Ovary (tissue), 9 donors: ENCODE data around the gene NHERF1. TPM values are rescaled to one million over a fixed set of nuclear protein-coding genes. Genes with fewer than 3 reads are reported as not detected.

Experiments
- DNase-seq, 5 donors: peaks; one replicate each; pipeline ENCODE4 v3.0.0-alpha.2; 2019 to 2020
- H3K27ac ChIP-seq, 2 donors: fragments of 200-600 bp; one replicate each; pipeline versions ENCODE4 v1.5.1 to v1.8.0; 2019 to 2022
- H3K27me3 ChIP-seq: fragments of 200-600 bp; one replicate; pipeline ENCODE4 v1.8.0; 2022
- H3K36me3 ChIP-seq: fragments of 200-600 bp; sonication (generic); one replicate; pipeline ENCODE4 v1.5.1; 2019
- H3K4me1 ChIP-seq: one replicate; pipeline ENCODE4 v1.8.1; 2013; ENCODE audit warnings: mild to moderate bottlenecking, moderate library complexity; ENCODE audit not compliant: insufficient read depth
- H3K4me3 ChIP-seq: fragments of 200-600 bp; sonication (generic); one replicate; pipeline ENCODE4 v1.5.1; 2017
- H3K9me3 ChIP-seq, 2 donors: fragments of 200-600 bp in 1 of 2; sonication (generic) in 1 of 2; one replicate each; pipeline versions ENCODE4 v1.5.1 to v1.8.1; 2013 to 2019; ENCODE audit warnings: mild to moderate bottlenecking in 1 of 2, moderate library complexity in 1 of 2
- CTCF ChIP-seq, 3 donors: fragments of 450-650 bp in 2 of 3; fragments of 200-600 bp in 1 of 3; IDR thresholded peaks; one replicate each; pipeline versions ENCODE4 v1.5.1 to v1.8.0; 2016 to 2022; ENCODE audit warnings: antibody characterized with exemption in 3 of 3, mild to moderate bottlenecking in 1 of 3
- EP300 ChIP-seq: sonication (generic); formaldehyde crosslinking; IDR thresholded peaks from one replicate; pipeline ENCODE4 v1.6.1; 2017; ENCODE audit warnings: antibody characterized with exemption
- POLR2A ChIP-seq: fragments of 450-650 bp; IDR thresholded peaks from one replicate; pipeline ENCODE4 v1.6.1; 2017; ENCODE audit warnings: antibody characterized with exemption, mild to moderate bottlenecking, moderate library complexity
- WGBS, 3 donors: extraction: QIAGEN DNeasy Blood & Tissue Kit in 1 of 3; methylation state at CpG; one replicate each; pipeline versions ENCODE4 v1.1.5 to v1.1.7; 2013 to 2017; 5-methylcytosine and 5-hydroxymethylcytosine counted together
- intact Hi-C, 4 donors: fragments of 100-400 bp; cut with DNase I; formaldehyde crosslinking; loops; one replicate each; pipeline versions ENCODE4 v1.11.0 to v1.15.1; 2022 to 2023
- polyA plus RNA-seq, 2 donors: library from polyadenylated mRNA; stranded (reverse); fragments of 200-250 nt in 1 of 2; fragments of 350-450 nt in 1 of 2; fragmentation: Illumina TruSeq in 1 of 2; extraction: RNeasy Lipid Tissue Mini Kit (QIAGEN cat#74804) in 1 of 2; gene quantifications; one replicate each; pipeline ENCODE4 v1.2.3, GENCODE V29; 2013 to 2014
- total RNA-seq, 7 donors: library from RNA; depleted of rRNA in 2 of 7; stranded (reverse); fragments of >200 nt in 2 of 7; fragmentation: NEBNext Ultra II Directional in 3 of 7; extraction: Animal tissue kit (Norgen Biotek cat#: 25700) in 3 of 7; gene quantifications; one replicate each; pipeline versions ENCODE4 v1.1.0 to v1.2.4, GENCODE V29; 2016 to 2023
- donor health status: DM: no; HTN: no; CAD: no; lungs with moderate emphysema.
- donor health status: DM: no; HTN: no; CAD: no.
- donor health status: Bipolar disorder and iron deficiency.
- donor health status: DM: yes; HTN: yes; CAD: no.
- donor health status: DM: no; HTN: no; CAD: no.
- donor health status: DM: yes; HTN: yes; CAD: no.

NHERF1 gene
- total and polyA plus RNA-seq, 9 donors, result 12.1 to 101 (median 21.0) TPM

- intact Hi-C loops, result loop anchor here in 1 of 4 donors (5.0 to 10.0 kb wide), 3 partner anchors 123 to 530 kb away; partner anchors contain the start of gene TTYH2
- Histone ChIP-seq H3K9me3 (no peaks in the 10 kb centered on the region), H3K36me3 (no peaks in the 10 kb centered on the region), H3K27ac (no peak overlapping the region), H3K4me3 (no peak overlapping the region), H3K4me1 (peaks cover 1% of the 10 kb centered on the region), H3K27me3 (no peaks in the 10 kb centered on the region)
- TF ChIP-seq POLR2A (no peak), CTCF (IDR thresholded peaks at IDR 0.05) (no peak), EP300 (no peak)
- no peak for DNase-seq
- WGBS, 3 donors, result 61 to 81% (median 71%) methylated on average over 2 of the region's 2 CpGs
Observed at GRCh38 chr17:74744349-74744713, 4.1 kb upstream of the NHERF1 start.

GRCh38 chr17:74744714-74745547, 3.5 kb upstream of the NHERF1 start:
- no peaks in the 10 kb centered on the region for H3K9me3 ChIP-seq
- DNase-seq, result peak; percentile 61 to 89 (median 82)
- intact Hi-C loops, result loop anchor here in 3 of 4 donors (5.0 to 10.0 kb wide), 4 partner anchors 117 to 530 kb away; partner anchors contain the start of gene TTYH2 (in 1 of the 3)
- WGBS, 3 donors, result 40 to 47% (median 44%) methylated on average over 19 to 24 of the region's 24 CpGs
- H3K27ac ChIP-seq, result no peak overlapping the region
- H3K36me3 ChIP-seq, result no peaks in the 10 kb centered on the region
- no peak for TF ChIP-seq POLR2A
- TF ChIP-seq CTCF (IDR thresholded peaks at IDR 0.05), result peak; percentile 67 to 93 (median 88)
- H3K27me3 ChIP-seq, result no peaks in the 10 kb centered on the region
- peaks cover 4% of the 10 kb centered on the region for H3K4me1 ChIP-seq
- H3K4me3 ChIP-seq, result no peak overlapping the region

- no peaks in the 10 kb centered on the region for H3K27me3 ChIP-seq
- intact Hi-C loops, result loop anchor here in 3 of 4 donors (5.0 to 10.0 kb wide), 3 partner anchors 117 to 531 kb away; partner anchors contain the start of gene TTYH2 (in 1 of the 3)
- H3K27ac ChIP-seq, result no peak overlapping the region
- TF ChIP-seq CTCF (IDR thresholded peaks at IDR 0.05) (no peak), POLR2A (no peak), EP300 (no peak)
- 82 to 89% (median 88%) methylated on average over 8 of the region's 8 CpGs for WGBS, 3 donors
- peak in 1 of 5 donors; percentile 23 for DNase-seq
- peaks cover 8% of the 10 kb centered on the region for H3K4me1 ChIP-seq
- no peaks in the 10 kb centered on the region for H3K9me3 ChIP-seq
- H3K36me3 ChIP-seq, result no peaks in the 10 kb centered on the region
- no peak overlapping the region for H3K4me3 ChIP-seq
Observed at GRCh38 chr17:74745548-74746177, 2.8 kb upstream of the NHERF1 start.

GRCh38 chr17:74746376-74746775, 2.1 kb upstream of the NHERF1 start:
- intact Hi-C loops, result loop anchor here in 3 of 4 donors (5.0 to 10.0 kb wide), 3 partner anchors 116 to 532 kb away; partner anchors contain the start of gene TTYH2 (in 1 of the 3)
- Histone ChIP-seq H3K27me3 (no peaks in the 10 kb centered on the region), H3K4me1 (peaks cover 9% of the 10 kb centered on the region), H3K27ac (peak overlapping the region in 1 of 2 donors; percentile 23), H3K9me3 (no peaks in the 10 kb centered on the region), H3K4me3 (no peak overlapping the region), H3K36me3 (no peaks in the 10 kb centered on the region)
- peak in 1 of 5 donors; percentile 51 for DNase-seq
- 34 to 55% (median 37%) methylated on average over 5 of the region's 5 CpGs for WGBS, 3 donors
- TF ChIP-seq EP300 (no peak), POLR2A (no peak), CTCF (IDR thresholded peaks at IDR 0.05) (no peak)
